ENCODE data around the gene SSBP4. TPM values are rescaled to one million over a fixed set of nuclear protein-coding genes. Genes with fewer than 3 reads are reported as not detected.

Gene SSBP4
- total RNA-seq, 1 donor from 2014 or later, result 63.3 TPM

- no peak for DNase-seq (ENCODE audit: low spot score)
Measured at GRCh38 chr19:18464646-18465045, 45.4 kb downstream of the SSBP4 start.

GRCh38 chr19:18465214-18465963 lies 46.2 kb downstream of the SSBP4 start:
- DNase-seq (ENCODE audit: low spot score), result no peak

DNA sequence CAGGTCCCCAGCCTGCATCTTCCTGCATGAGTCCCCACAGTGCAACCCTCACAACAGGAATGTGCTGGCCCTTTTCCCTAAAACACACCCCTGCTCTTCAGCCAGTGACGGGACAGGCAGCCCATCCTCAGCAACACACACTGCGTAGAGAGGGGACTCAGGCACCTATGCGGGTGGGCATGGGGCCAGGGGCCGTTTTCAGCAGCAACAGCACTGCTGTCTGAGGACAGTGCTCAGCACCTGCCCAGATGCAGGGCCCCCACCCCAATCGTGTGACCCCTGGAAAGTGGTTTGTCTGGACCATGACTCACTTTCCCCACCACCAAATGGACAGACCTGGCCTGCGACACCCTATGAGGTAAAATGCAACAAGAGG lies 46.8 kb downstream of the SSBP4 start:
- no peak for DNase-seq (ENCODE audit: low spot score)

- no peak for DNase-seq (ENCODE audit: low spot score)
Measured at GRCh38 chr19:18466354-18466753, 47.2 kb downstream of the SSBP4 start.

- DNase-seq (ENCODE audit: low spot score), result no peak
Measured at GRCh38 chr19:18467978-18468377, 48.8 kb downstream of the SSBP4 start.

DNA sequence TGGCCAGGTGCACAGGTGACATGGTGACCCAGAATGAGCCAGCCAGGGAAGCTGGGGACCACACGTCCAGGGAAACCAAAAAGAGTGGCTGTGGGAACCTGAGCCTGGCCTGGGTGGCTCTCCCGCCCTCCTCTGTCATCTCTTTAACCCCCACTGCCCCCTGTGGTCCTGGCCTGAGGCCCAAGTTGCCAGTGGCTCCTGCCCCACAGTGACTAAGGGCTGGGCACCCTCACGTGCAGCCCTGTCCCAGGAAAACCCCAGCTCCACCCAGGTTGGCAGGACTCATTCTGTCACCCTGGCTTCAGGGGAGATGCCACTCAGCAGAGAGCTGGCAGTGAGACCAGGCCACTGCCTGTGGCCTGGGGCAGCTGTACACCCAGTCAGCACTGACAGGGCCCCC lies 49.3 kb downstream of the SSBP4 start:
- no peak for DNase-seq (ENCODE audit: low spot score)

DNA sequence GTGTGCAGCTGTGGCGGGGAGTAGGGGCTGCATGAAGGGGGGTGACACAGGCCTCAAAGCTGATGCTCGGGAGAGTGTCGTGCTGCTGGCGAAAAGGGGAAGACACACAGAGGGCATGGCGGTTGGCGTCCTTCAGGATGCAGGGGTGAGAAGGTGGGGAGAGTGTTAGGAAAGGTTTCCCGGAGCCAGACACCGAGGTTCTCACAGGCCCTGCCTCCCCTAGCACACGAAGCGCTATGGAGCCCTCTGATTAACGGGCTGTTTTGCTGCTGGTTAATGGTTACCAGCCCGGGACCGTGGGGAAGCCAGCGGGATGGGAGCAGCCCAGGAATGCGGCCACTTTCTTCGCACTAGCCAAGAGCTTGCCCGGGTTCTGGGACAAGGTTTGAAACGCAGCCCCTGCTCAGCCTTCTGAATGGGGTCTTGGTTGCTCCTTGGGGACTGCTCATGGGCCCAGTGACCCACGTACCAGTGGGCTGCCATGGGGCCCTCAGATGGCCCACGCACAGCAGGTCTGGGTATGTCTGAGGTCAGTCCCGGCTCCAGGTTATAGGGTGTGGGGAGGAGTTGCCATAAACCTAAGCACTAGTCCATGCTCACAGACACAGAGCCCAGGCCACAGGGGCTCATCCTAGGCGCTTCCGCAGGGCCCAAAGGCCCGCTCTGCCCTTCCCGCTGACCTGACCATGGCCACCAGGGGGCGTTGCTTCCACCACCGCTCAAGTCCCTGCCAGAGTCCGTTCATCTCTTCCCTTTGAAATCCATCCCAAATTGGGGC lies 50.1 kb downstream of the SSBP4 start:
- no peak for DNase-seq (ENCODE audit: low spot score)

GRCh38 chr19:18470787-18471186 lies 51.6 kb downstream of the SSBP4 start:
- no peak for DNase-seq (ENCODE audit: low spot score)

GRCh38 chr19:18473003-18473705 lies 54.0 kb downstream of the SSBP4 start:
- no peak for DNase-seq (ENCODE audit: low spot score)

DNA sequence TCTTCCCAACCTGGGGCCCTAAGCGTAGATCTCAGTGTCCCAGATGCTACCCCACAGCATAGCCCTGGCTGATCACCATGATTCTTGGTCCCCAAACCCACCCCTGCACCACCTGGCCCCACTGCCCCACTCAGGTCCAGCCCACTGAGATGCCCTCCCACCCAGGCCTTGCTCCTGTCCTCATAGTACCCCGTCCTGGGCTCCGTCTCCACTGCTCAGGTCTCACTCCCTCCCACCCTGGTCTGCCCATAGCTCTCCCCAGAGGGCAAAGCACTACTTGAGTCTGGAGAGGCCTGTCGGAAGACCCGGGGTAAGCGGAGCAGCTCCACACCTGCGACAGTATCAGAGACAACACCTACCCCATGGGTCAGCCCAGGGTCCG lies 54.5 kb downstream of the SSBP4 start:
- no peak for DNase-seq (ENCODE audit: low spot score)

DNA sequence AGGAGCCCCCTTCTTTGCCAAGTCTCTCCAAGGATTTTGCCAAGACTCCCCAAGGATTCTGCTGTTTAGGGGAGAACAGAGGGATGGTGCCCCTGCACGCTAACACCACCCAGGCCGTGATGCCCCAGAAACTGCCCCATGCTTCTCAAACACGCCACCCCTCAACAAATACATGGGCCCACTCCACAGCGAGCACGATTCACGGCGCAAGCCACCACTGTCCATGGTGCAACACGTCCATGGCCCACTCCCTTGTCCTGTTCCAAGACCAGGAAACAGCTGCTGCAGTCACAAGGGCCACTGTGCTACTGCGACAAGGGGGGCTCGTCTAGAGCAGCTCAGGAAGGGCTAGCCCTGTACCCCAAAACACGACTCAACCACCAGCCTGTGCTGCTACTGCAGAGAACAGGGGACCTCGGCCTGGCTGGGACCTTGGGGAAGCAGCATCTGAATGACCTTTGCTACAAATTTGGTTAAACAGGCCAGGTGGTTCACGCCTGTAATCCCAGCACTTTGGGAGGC lies 55.2 kb downstream of the SSBP4 start:
- no peak for DNase-seq (ENCODE audit: low spot score)

GRCh38 chr19:18475004-18475453 lies 55.8 kb downstream of the SSBP4 start:
- DNase-seq (ENCODE audit: low spot score), result no peak

- no peak for DNase-seq (ENCODE audit: low spot score)
Measured at GRCh38 chr19:18475762-18476331, 56.6 kb downstream of the SSBP4 start.

GRCh38 chr19:18476507-18477041 lies 57.4 kb downstream of the SSBP4 start:
- DNase-seq (ENCODE audit: low spot score), result no peak

DNA sequence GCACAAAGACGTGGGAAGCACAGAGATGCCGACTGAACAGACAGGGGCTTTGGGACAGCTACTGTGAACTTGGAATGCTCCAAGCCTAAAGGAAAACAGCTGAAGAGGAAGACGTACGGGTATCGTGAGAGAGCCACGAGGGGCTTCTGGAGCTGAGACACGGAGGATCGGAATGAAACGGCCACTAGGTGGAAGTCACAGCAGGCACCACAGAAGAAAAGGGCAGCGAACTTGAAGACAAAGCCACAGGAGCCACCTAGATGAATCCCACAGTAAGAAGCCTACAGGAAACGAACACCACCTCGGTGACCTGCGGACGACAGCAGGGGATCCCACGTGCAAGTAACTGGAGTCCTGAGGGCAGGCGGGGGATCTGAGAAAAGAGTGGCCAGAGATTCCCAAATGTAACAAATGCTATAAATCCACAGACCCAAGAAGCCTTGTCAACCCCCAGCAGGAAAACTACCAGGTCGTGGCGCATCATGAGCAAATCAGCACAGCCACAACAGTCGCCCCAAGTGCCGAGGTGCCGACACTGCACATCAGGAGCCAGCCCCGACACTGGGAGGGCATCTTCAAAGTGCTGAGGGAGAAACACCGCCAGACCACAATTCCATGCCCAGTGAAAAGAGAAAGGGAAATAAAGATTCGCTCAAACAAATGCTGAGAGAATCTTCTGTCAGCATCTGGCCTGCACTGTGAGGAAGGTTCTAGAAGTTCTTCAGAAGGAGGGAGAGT lies 58.0 kb downstream of the SSBP4 start:
- DNase-seq (ENCODE audit: low spot score), result no peak

GRCh38 chr19:18477974-18478373 lies 58.8 kb downstream of the SSBP4 start:
- DNase-seq (ENCODE audit: low spot score), result no peak

DNA sequence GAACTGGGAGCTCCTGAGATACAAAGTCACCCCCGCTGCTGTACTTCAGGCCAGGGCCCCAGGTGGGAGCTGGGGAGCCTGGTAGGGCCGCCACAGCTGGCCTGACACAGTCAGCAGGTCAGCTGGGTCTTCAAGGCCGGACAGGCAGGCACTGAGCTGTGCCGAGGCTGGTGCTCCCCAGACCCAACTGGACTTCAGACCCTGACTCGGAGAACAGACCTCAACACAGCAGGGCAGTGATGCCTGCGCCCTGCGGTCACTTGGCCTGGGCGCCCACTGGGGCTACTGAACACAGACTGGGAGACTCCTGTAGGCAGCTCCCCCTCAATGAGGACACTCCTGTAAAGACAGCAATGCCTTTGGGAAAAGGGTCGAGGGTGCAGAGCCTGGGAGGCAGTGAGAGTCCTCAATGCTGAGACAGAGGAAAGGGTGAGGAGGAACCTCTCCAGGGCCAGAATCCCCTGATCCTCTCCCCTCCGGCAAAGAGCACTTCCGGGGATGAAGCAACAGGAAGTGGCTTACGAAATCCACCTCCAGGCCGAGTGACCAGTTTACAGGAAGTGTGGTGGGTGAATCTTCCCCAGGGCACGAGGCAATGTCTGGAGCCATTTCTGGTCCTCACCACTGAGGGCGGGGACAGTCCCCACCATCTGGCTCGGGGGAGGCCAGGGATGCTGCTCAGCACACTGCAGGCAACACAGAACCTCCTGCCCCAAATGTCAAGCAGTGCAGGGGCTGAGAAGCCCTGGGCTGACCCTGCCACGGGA lies 59.5 kb downstream of the SSBP4 start:
- no peak for DNase-seq (ENCODE audit: low spot score)

DNA sequence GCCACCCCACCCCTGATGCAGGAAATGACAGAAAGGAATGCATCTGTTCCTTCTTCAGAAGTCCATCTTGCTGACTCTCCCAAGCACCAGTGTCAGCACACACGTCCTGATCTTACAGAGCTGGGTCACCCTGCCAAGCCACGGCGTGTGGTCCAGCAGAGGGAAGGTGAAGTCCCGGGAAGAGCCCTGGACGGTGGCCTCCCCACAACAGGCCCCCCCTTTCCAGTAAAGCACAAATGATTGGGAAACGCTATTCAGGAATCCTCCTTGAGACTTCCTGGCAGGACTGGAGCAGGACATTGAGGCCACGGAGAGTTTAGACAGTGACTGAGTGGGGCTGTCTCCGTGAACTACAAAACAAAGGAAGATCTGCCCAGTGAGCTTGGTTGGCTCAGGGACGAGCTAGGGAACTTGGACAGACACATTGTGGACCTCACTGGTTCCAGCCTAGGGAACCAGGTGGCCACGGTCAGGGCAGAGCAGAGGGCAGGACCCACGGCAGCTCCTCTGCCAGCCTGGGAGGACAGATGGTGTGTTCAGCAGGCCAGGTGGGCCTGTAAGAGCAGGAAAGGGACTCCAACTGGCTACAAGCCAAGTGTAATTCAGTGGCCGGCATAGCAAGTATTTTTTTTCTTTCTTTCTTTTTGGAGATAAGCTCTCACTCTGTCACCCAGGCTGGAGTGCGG lies 61.0 kb downstream of the SSBP4 start:
- no peak for DNase-seq (ENCODE audit: low spot score)

Measured in mesenteric fat pad (tissue), 1 donor.